GM21360 (cell line): ENCODE measurements around the gene GNAS.

Source experiments
- ATAC-seq: cut with Tn5 transposase; IDR thresholded peaks from one replicate; pipeline ENCODE4 v1.9.1; 2021; ENCODE audit warnings: mild to moderate bottlenecking, moderate library complexity; ENCODE audit not compliant: unreplicated experiment

The GNAS gene

GRCh38 chr20:58877976-58878360 is 25.5 kb downstream of the GNAS start:
- no peak for ATAC-seq

DNA sequence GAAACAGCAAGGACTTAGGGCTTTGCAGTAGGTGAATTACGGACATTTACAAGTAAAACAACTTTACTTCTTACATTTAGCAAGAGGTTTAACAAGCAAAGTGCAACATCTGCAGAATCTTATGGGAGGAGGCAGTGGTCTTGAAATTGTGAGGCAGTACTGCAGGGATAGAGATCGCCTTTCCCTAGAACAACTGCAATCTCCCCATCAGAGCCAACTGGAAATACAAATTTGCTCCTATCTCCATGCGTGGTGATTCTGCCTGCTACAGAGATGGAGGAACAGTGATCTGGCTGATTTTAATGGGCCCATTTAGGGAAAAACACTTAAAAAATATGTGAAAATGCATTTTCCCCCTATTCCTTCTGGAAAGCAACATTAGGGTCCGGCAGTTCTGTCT is 25.9 kb downstream of the GNAS start:
- no peak for ATAC-seq

DNA sequence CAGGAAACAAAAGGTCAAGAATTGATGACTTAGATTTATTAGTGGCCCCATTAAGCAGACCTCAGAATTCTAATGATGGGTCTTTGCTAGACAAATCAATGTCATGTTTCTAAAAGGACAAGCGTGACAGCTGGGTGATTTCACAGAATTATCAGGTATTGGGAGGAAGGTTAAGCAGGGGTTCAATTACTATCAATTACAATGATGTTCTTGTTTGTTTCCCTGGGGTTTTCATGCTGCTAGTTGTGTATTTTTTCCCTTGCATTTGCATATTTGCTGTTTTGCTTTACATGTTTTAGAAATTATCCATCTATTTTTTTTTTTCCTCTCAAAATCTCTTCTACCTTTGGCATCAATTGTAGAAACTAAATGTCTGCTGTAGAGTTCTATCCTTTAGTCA is 27.9 kb downstream of the GNAS start:
- ATAC-seq: no peak

GRCh38 chr20:58880994-58881752 is 28.7 kb downstream of the GNAS start:
- no peak for ATAC-seq

DNA sequence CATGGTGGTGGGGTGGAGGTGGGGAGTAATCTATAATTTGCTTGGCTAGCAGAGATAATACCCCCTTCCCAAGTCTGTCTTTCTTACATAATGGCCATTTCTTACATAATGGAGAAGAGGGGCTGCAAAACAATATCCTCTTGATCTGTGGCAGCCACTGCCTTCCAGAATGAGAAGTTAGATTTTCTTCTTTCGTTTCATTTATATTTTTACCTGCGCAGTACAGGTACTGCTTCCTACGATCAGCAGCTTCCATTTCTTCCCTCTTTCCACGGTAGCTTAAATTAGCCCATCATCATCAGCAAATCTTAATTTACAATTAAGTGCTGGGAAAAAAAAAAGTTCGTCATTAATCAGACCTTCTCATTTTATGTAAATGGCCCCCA is 30.2 kb downstream of the GNAS start:
- no peak for ATAC-seq

DNA sequence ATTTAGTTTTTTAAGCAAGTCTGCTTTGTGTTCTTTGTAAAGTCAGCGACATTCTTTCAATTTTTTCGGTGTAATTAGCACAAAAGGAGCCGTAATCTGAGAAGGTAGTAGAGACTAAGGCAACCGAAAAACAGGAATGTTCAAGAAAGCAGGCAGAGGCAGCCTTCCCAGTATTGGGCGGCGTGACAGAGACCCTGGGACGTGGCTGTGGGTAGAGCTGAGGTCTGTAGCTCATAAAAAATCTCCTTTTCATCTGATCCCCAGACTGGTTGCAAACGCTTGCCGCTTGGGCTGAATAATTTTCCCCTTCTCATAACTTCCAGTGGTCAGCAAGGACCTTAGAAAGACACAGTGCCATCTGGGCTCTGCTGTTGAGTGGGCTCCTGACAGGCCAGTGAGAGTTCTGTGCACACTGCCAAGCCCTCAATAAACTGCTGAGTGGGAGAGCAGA is 30.8 kb downstream of the GNAS start:
- ATAC-seq: no peak

GRCh38 chr20:58884966-58885365 is 32.5 kb downstream of the GNAS start:
- no peak for ATAC-seq

DNA sequence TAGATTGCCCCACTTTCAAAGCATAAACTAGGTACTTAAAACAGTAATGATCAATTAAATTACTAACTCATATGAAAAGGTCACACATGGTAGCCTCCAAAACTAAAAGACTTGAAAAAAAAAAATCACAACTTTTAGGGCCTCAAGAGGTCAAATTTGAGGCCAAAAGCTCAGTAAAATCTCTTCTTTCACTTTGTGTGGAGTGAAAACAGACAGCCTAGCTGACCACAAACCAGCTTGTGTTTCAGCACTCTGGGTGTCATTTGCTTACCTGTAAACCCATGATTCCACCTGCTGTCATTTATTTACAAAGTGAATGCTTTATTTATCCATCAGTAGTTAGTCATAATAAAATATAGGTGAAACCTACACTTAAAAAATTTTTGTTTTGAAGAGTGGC is 34.0 kb downstream of the GNAS start:
- ATAC-seq: no peak

DNA sequence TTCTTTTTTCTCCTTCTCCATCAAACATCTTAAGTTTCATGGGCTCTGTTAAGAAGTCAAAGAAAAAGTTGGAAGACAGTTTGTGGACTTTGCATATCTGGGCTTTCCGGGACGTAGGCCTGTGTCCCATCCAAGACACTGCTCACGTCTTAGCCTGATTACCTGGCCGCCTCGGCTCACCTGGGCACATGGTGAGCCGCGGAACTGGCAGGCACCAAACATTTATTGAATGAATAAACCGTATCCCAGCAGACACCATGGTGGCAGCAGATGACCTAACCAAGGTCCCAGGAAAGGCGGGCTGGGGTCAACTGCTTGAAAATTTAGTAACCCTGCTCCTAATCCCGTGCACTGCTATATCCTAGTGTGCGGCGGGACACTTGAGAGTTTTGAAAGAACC is 35.6 kb downstream of the GNAS start:
- no peak for ATAC-seq

- ATAC-seq: peak; percentile 33
Measured at GRCh38 chr20:58888521-58889333, 36.2 kb downstream of the GNAS start.

DNA sequence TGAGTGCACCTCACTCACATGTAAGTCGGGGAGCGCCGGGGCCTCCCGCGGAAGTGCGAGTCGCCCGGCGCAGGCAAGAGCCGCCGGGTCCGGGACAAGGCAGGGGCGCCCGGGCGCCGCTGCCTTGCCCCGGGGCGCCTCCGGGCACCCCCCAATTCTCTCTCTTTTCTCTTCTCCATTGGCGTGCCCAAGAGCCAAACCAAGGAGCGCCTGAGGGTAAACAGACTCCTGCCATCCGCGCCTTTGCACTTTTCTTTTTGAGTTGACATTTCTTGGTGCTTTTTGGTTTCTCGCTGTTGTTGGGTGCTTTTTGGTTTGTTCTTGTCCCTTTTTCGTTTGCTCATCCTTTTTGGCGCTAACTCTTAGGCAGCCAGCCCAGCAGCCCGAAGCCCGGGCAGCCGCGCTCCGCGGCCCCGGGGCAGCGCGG is 36.8 kb downstream of the GNAS start:
- no peak for ATAC-seq

DNA sequence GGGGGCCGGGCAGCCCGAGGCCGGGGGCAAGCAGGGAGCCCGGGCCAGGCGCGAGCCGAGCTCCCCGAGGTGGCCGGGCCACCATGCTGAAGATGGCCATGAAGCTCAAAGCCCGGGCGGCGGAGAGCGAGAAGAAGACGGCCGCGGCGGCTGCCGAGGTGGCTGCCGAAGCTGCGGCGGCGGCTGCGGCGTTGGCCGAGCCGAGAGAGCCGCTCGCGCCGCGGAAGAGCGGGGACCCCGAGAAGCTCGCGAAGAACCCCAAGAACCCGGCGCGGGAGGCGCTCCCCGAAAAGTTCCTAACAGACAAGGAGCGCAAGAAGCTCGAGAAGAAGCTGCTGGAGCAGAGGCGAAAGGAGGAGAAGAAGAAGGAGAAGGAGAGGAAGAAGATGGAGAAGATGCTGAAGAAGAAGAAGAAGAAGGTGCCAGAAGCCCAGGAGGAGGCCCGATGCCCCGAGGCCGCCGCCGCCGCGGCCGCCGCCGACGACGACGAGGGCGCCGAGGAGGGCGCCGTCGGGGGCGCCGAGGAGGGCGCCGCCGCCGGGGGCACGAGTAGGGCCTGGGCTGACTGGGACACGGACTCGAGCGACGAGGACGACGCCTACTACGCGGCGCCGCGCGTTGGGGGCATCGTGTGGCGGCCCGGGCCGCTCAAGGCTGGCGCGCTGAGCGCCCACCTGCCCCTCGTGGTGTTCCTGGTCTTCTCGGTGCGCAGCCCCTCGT is 37.4 kb downstream of the GNAS start:
- ATAC-seq: no peak

DNA sequence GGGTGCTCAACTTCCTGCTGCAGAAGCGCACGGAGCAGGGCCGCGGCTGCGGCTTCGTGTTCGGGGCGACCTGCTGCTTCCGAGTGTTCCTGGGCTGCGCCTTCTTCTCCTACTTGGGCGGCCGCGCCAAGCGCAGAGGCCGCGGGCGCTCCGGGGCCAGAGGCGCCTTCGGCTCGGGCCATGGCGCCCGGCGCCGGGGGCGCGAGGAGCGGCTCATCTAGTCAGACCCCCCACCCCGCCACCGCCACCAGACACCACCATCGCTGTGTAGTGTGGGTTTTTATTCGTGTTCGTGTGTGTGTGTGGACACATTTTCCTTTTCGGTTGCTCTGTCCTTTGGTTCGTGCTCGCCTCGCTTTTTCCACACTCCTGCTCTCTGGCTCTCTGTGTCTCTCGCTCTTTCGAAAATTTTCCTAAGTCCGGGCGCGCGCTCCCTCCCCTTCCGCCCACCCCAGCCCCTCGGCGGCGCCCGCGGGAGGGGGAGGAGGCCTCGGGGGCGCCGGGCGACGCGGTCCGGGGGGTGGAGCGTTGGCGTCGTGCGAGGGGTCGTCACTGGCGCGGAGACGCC is 38.1 kb downstream of the GNAS start:
- peak; percentile 27 for ATAC-seq

GRCh38 chr20:58891086-58891717 is 38.7 kb downstream of the GNAS start:
- ATAC-seq: peak; percentile 17

DNA sequence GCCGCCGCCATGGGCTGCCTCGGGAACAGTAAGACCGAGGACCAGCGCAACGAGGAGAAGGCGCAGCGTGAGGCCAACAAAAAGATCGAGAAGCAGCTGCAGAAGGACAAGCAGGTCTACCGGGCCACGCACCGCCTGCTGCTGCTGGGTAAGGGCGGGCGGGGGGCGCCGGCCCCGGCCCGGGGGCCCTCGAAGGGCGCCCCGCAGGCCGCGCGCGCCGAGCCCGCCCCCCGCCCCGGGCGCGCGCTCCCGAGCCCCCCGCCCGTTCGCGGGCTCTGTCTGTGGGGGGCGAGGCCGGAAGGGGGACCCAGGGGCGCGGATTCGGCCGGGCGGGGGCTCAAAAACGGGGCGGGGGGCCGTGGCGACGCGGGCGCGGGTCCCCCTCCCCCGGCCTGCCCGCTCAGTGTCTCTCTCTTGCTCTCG is 39.2 kb downstream of the GNAS start:
- ATAC-seq: no peak

DNA sequence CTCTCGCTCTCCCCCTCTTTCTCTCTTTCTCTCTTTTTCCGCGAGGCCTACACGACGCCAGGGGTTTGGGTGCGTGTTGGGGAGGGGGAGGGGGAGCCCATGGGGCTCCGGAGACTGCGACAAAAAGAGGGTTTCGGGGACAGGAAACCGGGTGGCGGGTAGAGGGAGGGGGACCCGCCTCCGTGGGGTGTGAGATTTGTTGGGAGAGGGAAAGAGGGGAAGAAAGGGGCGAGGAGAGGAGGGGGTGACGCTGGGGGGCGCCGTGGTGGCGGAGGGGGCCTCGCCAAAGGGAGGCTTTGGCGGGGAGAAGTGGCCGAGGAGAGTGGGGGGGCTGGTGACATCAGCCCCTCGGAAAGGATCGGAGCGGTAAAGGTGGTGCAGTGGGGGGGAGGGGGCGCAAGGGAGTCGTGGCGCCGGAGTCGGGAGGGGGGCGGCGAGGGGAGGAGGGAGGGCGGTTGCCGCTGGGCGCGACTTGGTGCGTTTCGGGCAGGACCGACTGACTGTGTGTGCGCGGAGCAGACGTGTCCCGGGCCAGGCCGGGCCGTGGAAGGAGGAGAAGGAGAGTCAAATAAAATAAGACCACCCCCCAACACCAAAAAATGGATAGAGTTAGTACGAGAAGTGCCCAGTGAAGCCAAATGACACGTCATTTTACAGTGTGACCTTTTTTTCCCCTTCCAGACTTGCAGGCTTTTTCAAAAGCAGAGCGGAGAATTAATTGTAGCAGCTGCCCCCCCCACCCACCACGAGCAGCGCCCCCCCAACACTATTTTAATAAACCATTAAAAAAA is 39.8 kb downstream of the GNAS start:
- no peak for ATAC-seq

DNA sequence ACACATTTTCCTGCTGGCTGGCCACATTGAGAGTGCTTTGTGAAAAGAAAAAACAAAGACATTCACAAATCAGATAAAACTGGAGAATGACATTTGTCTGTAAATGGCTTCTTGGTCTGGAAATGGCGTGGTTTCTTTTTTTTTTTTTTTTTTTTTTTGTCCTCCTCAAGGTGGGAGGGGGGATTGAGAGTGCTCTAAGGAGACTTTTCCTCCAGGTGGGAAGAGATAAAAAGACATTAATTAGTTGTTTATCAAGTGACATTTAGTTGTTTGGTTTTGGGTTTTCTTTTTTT is 40.4 kb downstream of the GNAS start:
- ATAC-seq: no peak

GRCh38 chr20:58893355-58894120 is 41.0 kb downstream of the GNAS start:
- ATAC-seq: no peak

DNA sequence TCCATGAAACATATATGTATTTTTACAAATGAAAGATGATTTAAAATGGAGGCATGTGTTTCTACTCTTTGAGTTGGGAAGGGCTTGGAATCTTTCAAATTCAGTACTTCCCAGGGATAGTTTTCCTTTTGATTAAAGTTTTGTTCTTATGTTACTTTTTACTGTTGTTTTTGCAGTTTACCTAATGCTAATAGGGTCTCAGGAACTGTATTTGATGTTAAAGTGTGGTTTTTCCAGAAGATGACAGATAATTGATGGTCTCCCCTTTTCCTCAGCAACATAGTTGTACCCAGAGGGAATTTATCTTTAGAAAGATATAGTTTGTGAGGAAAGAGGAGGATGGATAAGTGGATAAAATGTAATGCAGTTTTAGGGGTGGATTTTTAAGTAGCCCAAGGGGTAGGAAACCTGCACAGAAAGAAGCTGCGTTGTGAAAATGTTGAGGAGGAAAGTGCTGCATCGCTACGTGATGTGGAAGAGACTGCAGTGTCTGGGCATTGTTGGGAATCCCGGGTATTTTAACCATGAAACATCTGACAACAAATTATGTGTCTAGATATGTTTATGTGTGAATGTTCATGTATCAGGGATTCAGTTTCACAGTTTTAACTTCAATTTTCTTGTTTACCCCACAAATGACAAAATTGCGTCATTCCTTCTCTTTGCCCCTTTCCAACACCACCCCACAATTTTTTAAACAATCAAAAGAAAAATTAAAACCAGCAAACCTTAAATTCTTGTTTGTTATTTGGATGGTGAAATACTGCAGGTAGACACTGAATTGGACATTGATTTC is 42.3 kb downstream of the GNAS start:
- no peak for ATAC-seq
